Osteocyte (in vitro differentiated cells): ENCODE data around the gene CD93. TPM values are rescaled to one million over a fixed set of nuclear protein-coding genes. Genes with fewer than 3 reads are reported as not detected.

ENCODE experiments used
- DNase-seq: peaks from one replicate; pipeline ENCODE4 v3.0.0; 2021; ENCODE audit warnings: mixed read lengths; ENCODE audit not compliant: unreplicated experiment; ENCODE audit errors: extremely low spot score
- H3K27ac Mint-ChIP-seq: one replicate; pipeline ENCODE4 v1.8.0; 2021; ENCODE audit warnings: mild to moderate bottlenecking, mixed read lengths; ENCODE audit not compliant: unreplicated experiment
- H3K27me3 Mint-ChIP-seq: one replicate; pipeline ENCODE4 v1.8.0; 2021; ENCODE audit warnings: mixed read lengths; ENCODE audit not compliant: unreplicated experiment
- H3K36me3 Mint-ChIP-seq: one replicate; pipeline ENCODE4 v1.8.0; 2021; ENCODE audit warnings: mixed read lengths; ENCODE audit not compliant: unreplicated experiment
- H3K4me1 Mint-ChIP-seq: one replicate; pipeline ENCODE4 v1.8.0; 2021; ENCODE audit warnings: mixed read lengths; ENCODE audit not compliant: unreplicated experiment
- H3K4me3 Mint-ChIP-seq: one replicate; pipeline ENCODE4 v1.8.0; 2021; ENCODE audit warnings: mild to moderate bottlenecking, moderate library complexity, mixed read lengths; ENCODE audit not compliant: unreplicated experiment
- H3K9me3 Mint-ChIP-seq: one replicate; pipeline ENCODE4 v1.8.0; 2021; ENCODE audit warnings: mixed read lengths; ENCODE audit not compliant: unreplicated experiment
- total RNA-seq: library from RNA; stranded (reverse); gene quantifications from 2 replicates; pipeline ENCODE4 v1.2.1, GENCODE V29; 2021
- TF ChIP-seq, protein P1 (sequence below): fragments of 200-600 bp; sonication (generic); IDR thresholded peaks from 2 replicates; pipeline ENCODE4 v1.5.0; 2021; ENCODE audit warnings: antibody characterized with exemption, mild to moderate bottlenecking, moderate library complexity

The CD93 gene
- total RNA-seq, 1 donor from 2014 or later: 0.21 TPM

GRCh38 chr20:23082846-23083552 lies 3.1 kb downstream of the CD93 start:
- no peak overlapping the region for H3K4me3 Mint-ChIP-seq
- H3K27me3 Mint-ChIP-seq: peaks cover 10% of the 10 kb centered on the region
- TF ChIP-seq, protein P1, sequence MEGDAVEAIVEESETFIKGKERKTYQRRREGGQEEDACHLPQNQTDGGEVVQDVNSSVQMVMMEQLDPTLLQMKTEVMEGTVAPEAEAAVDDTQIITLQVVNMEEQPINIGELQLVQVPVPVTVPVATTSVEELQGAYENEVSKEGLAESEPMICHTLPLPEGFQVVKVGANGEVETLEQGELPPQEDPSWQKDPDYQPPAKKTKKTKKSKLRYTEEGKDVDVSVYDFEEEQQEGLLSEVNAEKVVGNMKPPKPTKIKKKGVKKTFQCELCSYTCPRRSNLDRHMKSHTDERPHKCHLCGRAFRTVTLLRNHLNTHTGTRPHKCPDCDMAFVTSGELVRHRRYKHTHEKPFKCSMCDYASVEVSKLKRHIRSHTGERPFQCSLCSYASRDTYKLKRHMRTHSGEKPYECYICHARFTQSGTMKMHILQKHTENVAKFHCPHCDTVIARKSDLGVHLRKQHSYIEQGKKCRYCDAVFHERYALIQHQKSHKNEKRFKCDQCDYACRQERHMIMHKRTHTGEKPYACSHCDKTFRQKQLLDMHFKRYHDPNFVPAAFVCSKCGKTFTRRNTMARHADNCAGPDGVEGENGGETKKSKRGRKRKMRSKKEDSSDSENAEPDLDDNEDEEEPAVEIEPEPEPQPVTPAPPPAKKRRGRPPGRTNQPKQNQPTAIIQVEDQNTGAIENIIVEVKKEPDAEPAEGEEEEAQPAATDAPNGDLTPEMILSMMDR: no peak
- peak; percentile 46 for DNase-seq
- H3K4me1 Mint-ChIP-seq: peaks cover 9% of the 10 kb centered on the region
- no peaks in the 10 kb centered on the region for H3K9me3 Mint-ChIP-seq
- H3K36me3 Mint-ChIP-seq: no peaks in the 10 kb centered on the region
- no peak overlapping the region for H3K27ac Mint-ChIP-seq

DNA sequence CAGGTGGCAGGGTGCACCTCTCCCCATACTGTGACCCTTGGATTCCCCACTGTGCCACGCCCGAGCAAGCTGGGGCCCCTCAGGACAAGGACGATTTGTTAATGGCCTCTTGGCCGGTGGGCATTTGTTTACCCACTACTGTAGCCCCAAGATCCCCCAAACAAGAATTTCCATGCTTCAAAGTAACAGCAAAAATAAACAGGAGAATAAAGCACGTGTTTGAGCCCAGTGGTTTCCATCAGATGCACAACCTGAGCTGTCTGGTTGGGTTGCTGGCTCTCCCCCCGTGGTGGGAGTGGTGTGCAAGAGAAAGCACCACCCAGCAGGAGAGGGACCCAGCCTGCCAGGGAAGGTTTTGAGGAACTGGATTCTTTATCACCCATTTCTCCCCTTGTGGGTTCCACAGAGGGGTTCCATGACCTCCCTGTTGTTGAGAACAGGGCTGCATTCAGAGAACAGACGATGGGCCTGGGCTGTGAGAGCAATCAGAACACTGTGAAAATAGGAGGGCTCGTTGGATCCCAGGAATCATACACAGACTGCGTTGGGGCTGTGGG lies 4.8 kb downstream of the CD93 start:
- no peak for DNase-seq
- Mint-ChIP-seq H3K4me1 (peaks cover 3% of the 10 kb centered on the region), H3K9me3 (no peaks in the 10 kb centered on the region), H3K27ac (no peak overlapping the region), H3K4me3 (no peak overlapping the region), H3K36me3 (no peaks in the 10 kb centered on the region), H3K27me3 (peaks cover 15% of the 10 kb centered on the region)
- TF ChIP-seq, protein P1: no peak

DNA sequence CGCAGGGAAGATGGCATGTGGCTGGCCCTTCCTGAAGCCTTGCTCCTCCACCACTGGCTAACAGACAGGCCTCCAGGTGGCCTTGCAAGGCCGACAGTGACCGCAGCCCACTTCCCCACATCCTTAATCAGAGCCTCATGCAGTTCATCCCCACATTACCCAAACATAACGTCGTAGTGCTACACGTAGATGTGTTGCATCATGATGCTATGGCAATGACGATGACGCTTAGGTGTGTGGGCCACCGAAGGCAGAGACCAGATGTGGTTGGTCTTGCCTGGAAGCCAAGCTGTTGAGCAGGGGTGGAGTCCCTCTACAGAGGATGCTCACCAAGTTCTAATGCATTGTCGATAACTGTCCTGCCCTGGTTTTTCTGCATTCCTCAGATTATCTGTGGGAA lies 5.6 kb downstream of the CD93 start:
- no peak for DNase-seq
- H3K4me3 Mint-ChIP-seq: no peak overlapping the region
- H3K4me1 Mint-ChIP-seq: no peaks in the 10 kb centered on the region
- H3K27me3 Mint-ChIP-seq: peaks cover 15% of the 10 kb centered on the region
- no peak overlapping the region for H3K27ac Mint-ChIP-seq
- TF ChIP-seq, protein P1: no peak
- no peaks in the 10 kb centered on the region for H3K9me3 Mint-ChIP-seq
- H3K36me3 Mint-ChIP-seq: no peaks in the 10 kb centered on the region

DNA sequence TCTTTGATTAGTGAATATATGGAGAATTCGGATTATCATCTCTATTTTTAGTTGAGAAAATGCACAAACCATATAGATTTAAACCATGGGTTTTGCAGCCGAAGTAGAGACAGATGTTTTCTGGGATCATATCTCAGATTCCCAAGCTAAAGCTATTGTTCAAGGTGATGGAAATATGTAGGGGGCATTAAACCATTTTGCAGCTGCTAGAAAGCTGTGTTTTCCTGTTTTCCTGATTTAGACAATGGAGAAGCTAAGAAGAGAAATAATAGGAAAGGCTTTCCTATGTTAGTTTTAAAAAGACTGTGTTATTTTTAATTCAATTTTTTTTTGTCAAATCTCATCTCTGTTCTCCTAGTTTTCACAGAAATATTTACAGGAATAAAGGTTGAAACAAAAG lies 6.2 kb downstream of the CD93 start:
- Mint-ChIP-seq H3K27me3 (peaks cover 15% of the 10 kb centered on the region), H3K36me3 (no peaks in the 10 kb centered on the region), H3K27ac (no peak overlapping the region), H3K4me3 (no peak overlapping the region), H3K9me3 (no peaks in the 10 kb centered on the region), H3K4me1 (no peaks in the 10 kb centered on the region)
- TF ChIP-seq, protein P1: no peak
- DNase-seq: no peak

GRCh38 chr20:23079016-23079351 lies 7.1 kb downstream of the CD93 start:
- Mint-ChIP-seq H3K27me3 (peaks cover 15% of the 10 kb centered on the region), H3K36me3 (no peaks in the 10 kb centered on the region), H3K4me1 (no peaks in the 10 kb centered on the region), H3K9me3 (no peaks in the 10 kb centered on the region), H3K27ac (no peak overlapping the region), H3K4me3 (no peak overlapping the region)
- DNase-seq: no peak
- TF ChIP-seq, protein P1: peak; percentile 23
